ENCODE data around the gene PRR20D.

- TF ChIP-seq POLR2A (IDR thresholded peaks at IDR 0.05): no peak
- TF ChIP-seq, protein P1, sequence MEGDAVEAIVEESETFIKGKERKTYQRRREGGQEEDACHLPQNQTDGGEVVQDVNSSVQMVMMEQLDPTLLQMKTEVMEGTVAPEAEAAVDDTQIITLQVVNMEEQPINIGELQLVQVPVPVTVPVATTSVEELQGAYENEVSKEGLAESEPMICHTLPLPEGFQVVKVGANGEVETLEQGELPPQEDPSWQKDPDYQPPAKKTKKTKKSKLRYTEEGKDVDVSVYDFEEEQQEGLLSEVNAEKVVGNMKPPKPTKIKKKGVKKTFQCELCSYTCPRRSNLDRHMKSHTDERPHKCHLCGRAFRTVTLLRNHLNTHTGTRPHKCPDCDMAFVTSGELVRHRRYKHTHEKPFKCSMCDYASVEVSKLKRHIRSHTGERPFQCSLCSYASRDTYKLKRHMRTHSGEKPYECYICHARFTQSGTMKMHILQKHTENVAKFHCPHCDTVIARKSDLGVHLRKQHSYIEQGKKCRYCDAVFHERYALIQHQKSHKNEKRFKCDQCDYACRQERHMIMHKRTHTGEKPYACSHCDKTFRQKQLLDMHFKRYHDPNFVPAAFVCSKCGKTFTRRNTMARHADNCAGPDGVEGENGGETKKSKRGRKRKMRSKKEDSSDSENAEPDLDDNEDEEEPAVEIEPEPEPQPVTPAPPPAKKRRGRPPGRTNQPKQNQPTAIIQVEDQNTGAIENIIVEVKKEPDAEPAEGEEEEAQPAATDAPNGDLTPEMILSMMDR (IDR thresholded peaks at IDR 0.05): no peak
Measured at GRCh38 chr13:57114945-57115344, 45.5 kb upstream of the PRR20D start.
